DND-41 (cell line): ENCODE measurements around the gene CEP350.

Experiments used
- EZH2 ChIP-seq: IDR thresholded peaks from 3 replicates; pipeline ENCODE4 v1.6.1; 2012; ENCODE audit warnings: borderline replicate concordance, low read depth, mild to moderate bottlenecking, moderate library complexity, low read length, inconsistent platforms; ENCODE audit not compliant: severe bottlenecking
- TF ChIP-seq, protein P1 (sequence below): IDR thresholded peaks from 2 replicates; pipeline ENCODE4 v1.5.1; 2012; ENCODE audit warnings: borderline replicate concordance, low read length, moderate library complexity, mild to moderate bottlenecking; ENCODE audit not compliant: poor library complexity, severe bottlenecking; ENCODE audit errors: extremely low read depth

DNA sequence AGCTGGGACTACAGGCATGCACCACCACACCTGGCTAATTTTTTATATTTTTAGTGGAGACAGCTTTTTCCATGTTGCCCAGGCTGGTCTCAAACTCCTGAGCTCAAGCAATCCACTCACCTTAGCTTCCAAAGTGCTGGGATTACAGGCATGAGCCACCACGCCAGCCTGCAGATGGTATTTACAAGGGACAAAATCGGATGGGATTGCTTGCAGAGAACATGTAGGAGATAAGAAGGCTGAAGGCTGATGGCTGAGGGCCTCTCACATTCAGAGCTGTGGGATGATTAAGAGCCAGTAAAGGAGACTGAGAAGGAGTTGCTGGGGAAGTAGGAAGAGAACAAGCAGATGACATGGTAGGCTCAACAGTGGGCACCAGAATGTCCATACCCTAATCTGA lies 176.0 kb downstream of the CEP350 start:
- TF ChIP-seq, protein P1, sequence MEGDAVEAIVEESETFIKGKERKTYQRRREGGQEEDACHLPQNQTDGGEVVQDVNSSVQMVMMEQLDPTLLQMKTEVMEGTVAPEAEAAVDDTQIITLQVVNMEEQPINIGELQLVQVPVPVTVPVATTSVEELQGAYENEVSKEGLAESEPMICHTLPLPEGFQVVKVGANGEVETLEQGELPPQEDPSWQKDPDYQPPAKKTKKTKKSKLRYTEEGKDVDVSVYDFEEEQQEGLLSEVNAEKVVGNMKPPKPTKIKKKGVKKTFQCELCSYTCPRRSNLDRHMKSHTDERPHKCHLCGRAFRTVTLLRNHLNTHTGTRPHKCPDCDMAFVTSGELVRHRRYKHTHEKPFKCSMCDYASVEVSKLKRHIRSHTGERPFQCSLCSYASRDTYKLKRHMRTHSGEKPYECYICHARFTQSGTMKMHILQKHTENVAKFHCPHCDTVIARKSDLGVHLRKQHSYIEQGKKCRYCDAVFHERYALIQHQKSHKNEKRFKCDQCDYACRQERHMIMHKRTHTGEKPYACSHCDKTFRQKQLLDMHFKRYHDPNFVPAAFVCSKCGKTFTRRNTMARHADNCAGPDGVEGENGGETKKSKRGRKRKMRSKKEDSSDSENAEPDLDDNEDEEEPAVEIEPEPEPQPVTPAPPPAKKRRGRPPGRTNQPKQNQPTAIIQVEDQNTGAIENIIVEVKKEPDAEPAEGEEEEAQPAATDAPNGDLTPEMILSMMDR = no peak
- TF ChIP-seq EZH2 = no peak
